ENCODE results near the gene ALG12.

Gene ALG12

GRCh38 chr22:49956914-49957825 is 38.9 kb upstream of the ALG12 start:
- no peak overlapping the region for H3K4me3 ChIP-seq (ENCODE audit: low read length)
- peaks cover 8% of the 10 kb centered on the region for H3K4me1 ChIP-seq (ENCODE audit: low read length)
- H3K36me3 ChIP-seq (replicated peaks; ENCODE audit: low read depth, low read length) = peaks cover 8% of the 10 kb centered on the region
- H3K79me2 ChIP-seq (ENCODE audit: low read length) = peaks cover 23% of the 10 kb centered on the region
- TF ChIP-seq CTCF (IDR thresholded peaks at IDR 0.05; ENCODE audit: low read depth, low read length) (no peak), EZH2phosphoT487 (IDR thresholded peaks at IDR 0.05; ENCODE audit: low read depth) (no peak)
- no peak overlapping the region for H3K27ac ChIP-seq (ENCODE audit: low read length)
- no peak overlapping the region for H3K9ac ChIP-seq (ENCODE audit: low read length)
- peaks cover 5% of the 10 kb centered on the region; the same call in 1 of the 2 replicates for H4K20me1 ChIP-seq (ENCODE audit: insufficient read depth, low read length)
- H3K9me3 ChIP-seq (ENCODE audit: insufficient read depth, low read length) = no peaks in the 10 kb centered on the region
- no peak overlapping the region for H3K4me2 ChIP-seq (ENCODE audit: low read length)
- no peak overlapping the region for H2AFZ ChIP-seq (ENCODE audit: low read depth, low read length)
- H3K27me3 ChIP-seq (ENCODE audit: low read depth, low read length) = no peaks in the 10 kb centered on the region

- Histone ChIP-seq H3K27ac (ENCODE audit: low read length) (no peak overlapping the region), H3K4me3 (ENCODE audit: low read length) (no peak overlapping the region), H3K9me3 (ENCODE audit: insufficient read depth, low read length) (no peaks in the 10 kb centered on the region), H3K79me2 (ENCODE audit: low read length) (peaks cover 16% of the 10 kb centered on the region), H3K9ac (ENCODE audit: low read length) (no peak overlapping the region), H3K4me2 (ENCODE audit: low read length) (no peak overlapping the region), H2AFZ (ENCODE audit: low read depth, low read length) (no peak overlapping the region), H3K4me1 (ENCODE audit: low read length) (peaks cover 9% of the 10 kb centered on the region), H3K36me3 (replicated peaks; ENCODE audit: low read depth, low read length) (peaks cover 1% of the 10 kb centered on the region), H4K20me1 (ENCODE audit: insufficient read depth, low read length) (no peaks in the 10 kb centered on the region), H3K27me3 (ENCODE audit: low read depth, low read length) (no peaks in the 10 kb centered on the region)
- TF ChIP-seq CTCF (IDR thresholded peaks at IDR 0.05; ENCODE audit: low read depth, low read length) (no peak), EZH2phosphoT487 (IDR thresholded peaks at IDR 0.05; ENCODE audit: low read depth) (no peak)
Observed at GRCh38 chr22:49956418-49956770, 38.2 kb upstream of the ALG12 start.

GRCh38 chr22:49955581-49956417 is 37.6 kb upstream of the ALG12 start:
- H3K36me3 ChIP-seq (replicated peaks; ENCODE audit: low read depth, low read length) = no peaks in the 10 kb centered on the region
- no peak overlapping the region for H3K4me2 ChIP-seq (ENCODE audit: low read length)
- TF ChIP-seq EZH2phosphoT487 (IDR thresholded peaks at IDR 0.05; ENCODE audit: low read depth) = no peak
- no peaks in the 10 kb centered on the region for H4K20me1 ChIP-seq (ENCODE audit: insufficient read depth, low read length)
- H3K9me3 ChIP-seq (ENCODE audit: insufficient read depth, low read length) = no peaks in the 10 kb centered on the region
- no peak overlapping the region for H3K27ac ChIP-seq (ENCODE audit: low read length)
- H2AFZ ChIP-seq (ENCODE audit: low read depth, low read length) = no peak overlapping the region
- no peaks in the 10 kb centered on the region for H3K27me3 ChIP-seq (ENCODE audit: low read depth, low read length)
- peaks cover 15% of the 10 kb centered on the region for H3K4me1 ChIP-seq (ENCODE audit: low read length)
- peaks cover 10% of the 10 kb centered on the region; the same call in 1 of the 2 replicates for H3K79me2 ChIP-seq (ENCODE audit: low read length)
- no peak overlapping the region for H3K4me3 ChIP-seq (ENCODE audit: low read length)
- no peak overlapping the region for H3K9ac ChIP-seq (ENCODE audit: low read length)

GRCh38 chr22:49954991-49955580 is 36.8 kb upstream of the ALG12 start:
- Histone ChIP-seq H3K4me3 (ENCODE audit: low read length) (no peak overlapping the region), H3K4me2 (ENCODE audit: low read length) (no peak overlapping the region), H2AFZ (ENCODE audit: low read depth, low read length) (no peak overlapping the region)

More at GRCh38 chr22:49954991-49955580, 36.8 kb upstream of the ALG12 start:
- Histone ChIP-seq H3K27me3 (ENCODE audit: low read depth, low read length) (no peaks in the 10 kb centered on the region), H3K9ac (ENCODE audit: low read length) (no peak overlapping the region), H3K36me3 (replicated peaks; ENCODE audit: low read depth, low read length) (no peaks in the 10 kb centered on the region), H4K20me1 (ENCODE audit: insufficient read depth, low read length) (no peaks in the 10 kb centered on the region), H3K9me3 (ENCODE audit: insufficient read depth, low read length) (no peaks in the 10 kb centered on the region), H3K4me1 (ENCODE audit: low read length) (peaks cover 17% of the 10 kb centered on the region), H3K79me2 (ENCODE audit: low read length) (peaks cover 8% of the 10 kb centered on the region; the same call in 1 of the 2 replicates), H3K27ac (ENCODE audit: low read length) (no peak overlapping the region)
- TF ChIP-seq CTCF (IDR thresholded peaks at IDR 0.05; ENCODE audit: low read depth, low read length) = no peak
- TF ChIP-seq EZH2phosphoT487 (IDR thresholded peaks at IDR 0.05; ENCODE audit: low read depth) = no peak
